PFSK-1 (cell line): Measurements from ENCODE around the gene NOTCH4.

ENCODE experiments used
- FOXP2 ChIP-seq: optimal IDR thresholded peaks from 2 replicates; pipeline ENCODE3; 2011; ENCODE audit warnings: borderline replicate concordance, control low read depth, inconsistent platforms; ENCODE audit not compliant: insufficient read depth; ENCODE audit errors: extremely low read length, extremely low read depth
- POLR2AphosphoS5 ChIP-seq: IDR thresholded peaks from 2 replicates; pipeline ENCODE4 v1.6.1; 2012; ENCODE audit warnings: low read depth, mild to moderate bottlenecking, control low read depth, low read length, moderate library complexity
- SIN3A ChIP-seq: IDR thresholded peaks from 2 replicates; pipeline ENCODE4 v1.6.1; 2012; ENCODE audit warnings: mild to moderate bottlenecking, low read length, moderate library complexity, borderline replicate concordance; ENCODE audit not compliant: insufficient read depth
- TAF1 ChIP-seq: IDR thresholded peaks from 2 replicates; pipeline ENCODE4 v1.6.1; 2012; ENCODE audit warnings: low read length, control low read depth, borderline replicate concordance; ENCODE audit not compliant: insufficient read depth
- TF ChIP-seq, protein P1 (sequence below), 2 experiments: IDR thresholded peaks; 2 replicates each; pipeline versions ENCODE4 v1.6.1 to v1.8.0; 2011 to 2012; ENCODE audit warnings: low read depth in 2 of 2, low read length in 2 of 2, control low read depth in 1 of 2, inconsistent platforms in 1 of 2, mild to moderate bottlenecking in 1 of 2, moderate library complexity in 1 of 2; ENCODE audit not compliant: insufficient read depth in 1 of 2

The NOTCH4 gene

DNA sequence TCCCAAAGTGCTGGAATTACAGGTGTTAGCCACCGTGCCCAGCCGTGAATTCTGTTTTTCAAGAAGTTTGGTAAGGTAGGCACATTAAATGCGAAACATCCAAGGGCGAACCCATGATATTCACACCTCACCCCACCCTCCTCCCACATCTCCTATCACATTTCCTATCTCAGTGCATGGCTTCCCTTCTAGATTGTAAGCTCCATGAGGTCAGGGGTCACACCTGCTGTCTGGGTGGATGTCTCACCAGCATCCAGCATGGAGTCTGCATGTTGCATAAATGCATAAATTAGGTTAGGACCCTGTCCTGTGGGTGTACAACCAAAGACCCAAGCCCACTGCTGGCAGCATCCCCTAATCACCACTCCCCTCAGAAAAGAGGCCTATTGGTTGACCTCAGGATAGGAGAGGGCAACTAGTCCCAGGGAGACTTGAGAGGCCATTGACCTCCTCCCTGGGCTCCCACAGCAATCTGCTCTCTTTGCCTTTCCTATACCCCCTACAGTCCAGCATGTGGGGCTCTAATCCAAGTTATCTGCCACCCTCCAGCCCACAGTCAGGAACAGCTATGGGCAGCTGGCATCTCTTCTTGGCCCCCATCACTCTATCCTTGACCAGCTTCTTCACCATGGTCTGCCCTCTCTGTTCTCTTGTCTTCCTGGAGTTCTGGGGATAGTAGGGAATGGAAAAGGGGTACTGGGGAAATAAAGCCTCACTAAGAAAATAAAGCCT is 76.3 kb downstream of the NOTCH4 start:
- TF ChIP-seq POLR2AphosphoS5, result no peak
- TF ChIP-seq, protein P1, sequence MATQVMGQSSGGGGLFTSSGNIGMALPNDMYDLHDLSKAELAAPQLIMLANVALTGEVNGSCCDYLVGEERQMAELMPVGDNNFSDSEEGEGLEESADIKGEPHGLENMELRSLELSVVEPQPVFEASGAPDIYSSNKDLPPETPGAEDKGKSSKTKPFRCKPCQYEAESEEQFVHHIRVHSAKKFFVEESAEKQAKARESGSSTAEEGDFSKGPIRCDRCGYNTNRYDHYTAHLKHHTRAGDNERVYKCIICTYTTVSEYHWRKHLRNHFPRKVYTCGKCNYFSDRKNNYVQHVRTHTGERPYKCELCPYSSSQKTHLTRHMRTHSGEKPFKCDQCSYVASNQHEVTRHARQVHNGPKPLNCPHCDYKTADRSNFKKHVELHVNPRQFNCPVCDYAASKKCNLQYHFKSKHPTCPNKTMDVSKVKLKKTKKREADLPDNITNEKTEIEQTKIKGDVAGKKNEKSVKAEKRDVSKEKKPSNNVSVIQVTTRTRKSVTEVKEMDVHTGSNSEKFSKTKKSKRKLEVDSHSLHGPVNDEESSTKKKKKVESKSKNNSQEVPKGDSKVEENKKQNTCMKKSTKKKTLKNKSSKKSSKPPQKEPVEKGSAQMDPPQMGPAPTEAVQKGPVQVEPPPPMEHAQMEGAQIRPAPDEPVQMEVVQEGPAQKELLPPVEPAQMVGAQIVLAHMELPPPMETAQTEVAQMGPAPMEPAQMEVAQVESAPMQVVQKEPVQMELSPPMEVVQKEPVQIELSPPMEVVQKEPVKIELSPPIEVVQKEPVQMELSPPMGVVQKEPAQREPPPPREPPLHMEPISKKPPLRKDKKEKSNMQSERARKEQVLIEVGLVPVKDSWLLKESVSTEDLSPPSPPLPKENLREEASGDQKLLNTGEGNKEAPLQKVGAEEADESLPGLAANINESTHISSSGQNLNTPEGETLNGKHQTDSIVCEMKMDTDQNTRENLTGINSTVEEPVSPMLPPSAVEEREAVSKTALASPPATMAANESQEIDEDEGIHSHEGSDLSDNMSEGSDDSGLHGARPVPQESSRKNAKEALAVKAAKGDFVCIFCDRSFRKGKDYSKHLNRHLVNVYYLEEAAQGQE (IDR thresholded peaks at IDR 0.05; ENCODE audit: insufficient read depth in 1 of 2, low read depth in 2 of 2, low read length in 2 of 2), result no peak

DNA sequence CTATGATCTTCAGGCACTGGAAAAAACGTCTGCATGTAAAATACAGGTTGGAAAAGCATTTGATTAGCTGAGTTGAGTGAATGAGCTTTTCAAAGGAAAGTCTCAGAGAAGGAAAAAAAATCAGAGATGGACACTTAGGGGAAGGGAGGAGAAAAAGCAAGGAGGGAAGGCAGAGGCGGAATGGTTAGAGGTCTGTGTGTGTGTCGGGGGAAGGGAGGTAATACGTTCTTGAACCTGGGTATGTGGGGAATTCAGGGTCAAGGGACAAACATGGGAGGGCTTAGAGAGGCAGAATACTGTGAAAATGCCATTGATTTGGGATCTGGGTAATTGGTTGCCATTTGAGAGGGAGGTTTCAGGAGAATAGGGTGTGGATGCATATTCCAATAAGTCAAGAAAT is 77.2 kb downstream of the NOTCH4 start:
- TF ChIP-seq, protein P1 (IDR thresholded peaks at IDR 0.05; ENCODE audit: insufficient read depth in 1 of 2, low read depth in 2 of 2, low read length in 2 of 2), result no peak
- no peak for TF ChIP-seq SIN3A

DNA sequence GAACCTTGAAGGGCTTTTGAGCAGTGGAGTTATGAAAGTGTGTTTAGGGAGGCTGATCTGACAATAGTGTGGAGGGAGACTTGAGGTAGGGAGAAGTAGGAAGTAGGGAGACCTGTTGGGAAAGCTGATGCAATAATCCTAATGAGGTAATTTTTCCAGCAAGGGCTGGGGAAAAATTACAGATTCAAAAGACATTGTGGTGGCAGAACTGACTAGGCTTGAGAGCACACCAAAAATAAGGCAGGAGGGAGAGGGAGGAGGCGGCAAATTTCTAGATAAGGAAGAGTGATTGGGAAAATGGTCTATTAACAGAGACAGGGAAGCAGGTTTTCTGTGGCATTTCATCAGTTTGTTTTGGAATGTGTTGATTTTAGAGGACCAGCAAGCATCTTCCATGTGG is 77.6 kb downstream of the NOTCH4 start:
- TF ChIP-seq TAF1 (no peak), SIN3A (no peak), FOXP2 (no peak), POLR2AphosphoS5 (no peak)
- TF ChIP-seq, protein P1 (IDR thresholded peaks at IDR 0.05; ENCODE audit: insufficient read depth in 1 of 2, low read depth in 2 of 2, low read length in 2 of 2), result no peak
